Thyroid gland (tissue), 4 donors: ENCODE measurements around the gene ACOX1. TPM values are rescaled to one million over a fixed set of nuclear protein-coding genes. Genes with fewer than 3 reads are reported as not detected.
A peak's percentile ranks its signal among the peaks of the same experiment; 100 is the strongest.

ENCODE experiments used
- DNase-seq, 2 donors: peaks; one replicate each; pipeline ENCODE4 v3.0.0-alpha.2; 2019
- H3K27ac ChIP-seq, 3 donors: fragments of 200-600 bp; sonication (generic); 1 replicate in 2 of 3; 2 replicates in 1 of 3; pipeline ENCODE4 v1.5.1; 2016 to 2019; ENCODE audit warnings: mild to moderate bottlenecking in 1 of 3, moderate library complexity in 1 of 3
- H3K27me3 ChIP-seq: fragments of 200-600 bp; sonication (generic); one replicate; pipeline ENCODE4 v1.5.1; 2019
- H3K36me3 ChIP-seq, 2 donors: fragments of 200-600 bp; sonication (generic); one replicate each; pipeline ENCODE4 v1.5.1; 2016 to 2019
- H3K4me1 ChIP-seq, 2 donors: fragments of 200-600 bp; sonication (generic); one replicate each; pipeline ENCODE4 v1.5.1; 2017 to 2019
- H3K4me3 ChIP-seq, 3 donors: fragments of 200-600 bp; sonication (generic); replicated peaks in 1 of 3; 1 replicate in 2 of 3; 2 replicates in 1 of 3; pipeline ENCODE4 v1.5.1; 2016; ENCODE audit warnings: mild to moderate bottlenecking in 1 of 3
- H3K9me3 ChIP-seq: fragments of 200-600 bp; sonication (generic); one replicate; pipeline ENCODE4 v1.5.1; 2017
- POLR2A ChIP-seq, 2 donors: fragments of 450-650 bp; IDR thresholded peaks; one replicate each; pipeline ENCODE4 v1.6.1; 2017; ENCODE audit warnings: antibody characterized with exemption in 2 of 2, mild to moderate bottlenecking in 2 of 2, moderate library complexity in 1 of 2
- WGBS, 2 donors: methylation state at CpG; one replicate each; pipeline ENCODE4 v1.1.5; 2017; 5-methylcytosine and 5-hydroxymethylcytosine counted together
- intact Hi-C: fragments of 100-400 bp; cut with DNase I; formaldehyde crosslinking; loops from one replicate; pipeline ENCODE4 v1.15.1; 2023
- total RNA-seq, 4 donors: library from RNA; depleted of rRNA; stranded (reverse); fragments of >200 nt; gene quantifications; one replicate each; pipeline ENCODE4 v1.2.3, GENCODE V29; 2016
- TF ChIP-seq, protein P1 (sequence below), 6 experiments: fragments of 200-600 bp in 3 of 6; fragments of 450-650 bp in 3 of 6; sonication (generic) in 3 of 6; IDR thresholded peaks; one replicate each; pipeline ENCODE4 v1.5.1; 2016 to 2019; ENCODE audit warnings: antibody characterized with exemption in 6 of 6, mild to moderate bottlenecking in 2 of 6, inconsistent platforms in 1 of 6, moderate library complexity in 1 of 6

The ACOX1 gene
- total RNA-seq, 4 donors from 2014 or later = 59.6 to 102 (median 75.5) TPM

GRCh38 chr17:75940727-75941441 lies 38.1 kb downstream of the ACOX1 start, which contains the start of gene FBF1:
FBF1 (minus strand) TSS chr17:75941042; CDS start chr17:75938149, 2,893 bp downstream.
- TF ChIP-seq, protein P1, sequence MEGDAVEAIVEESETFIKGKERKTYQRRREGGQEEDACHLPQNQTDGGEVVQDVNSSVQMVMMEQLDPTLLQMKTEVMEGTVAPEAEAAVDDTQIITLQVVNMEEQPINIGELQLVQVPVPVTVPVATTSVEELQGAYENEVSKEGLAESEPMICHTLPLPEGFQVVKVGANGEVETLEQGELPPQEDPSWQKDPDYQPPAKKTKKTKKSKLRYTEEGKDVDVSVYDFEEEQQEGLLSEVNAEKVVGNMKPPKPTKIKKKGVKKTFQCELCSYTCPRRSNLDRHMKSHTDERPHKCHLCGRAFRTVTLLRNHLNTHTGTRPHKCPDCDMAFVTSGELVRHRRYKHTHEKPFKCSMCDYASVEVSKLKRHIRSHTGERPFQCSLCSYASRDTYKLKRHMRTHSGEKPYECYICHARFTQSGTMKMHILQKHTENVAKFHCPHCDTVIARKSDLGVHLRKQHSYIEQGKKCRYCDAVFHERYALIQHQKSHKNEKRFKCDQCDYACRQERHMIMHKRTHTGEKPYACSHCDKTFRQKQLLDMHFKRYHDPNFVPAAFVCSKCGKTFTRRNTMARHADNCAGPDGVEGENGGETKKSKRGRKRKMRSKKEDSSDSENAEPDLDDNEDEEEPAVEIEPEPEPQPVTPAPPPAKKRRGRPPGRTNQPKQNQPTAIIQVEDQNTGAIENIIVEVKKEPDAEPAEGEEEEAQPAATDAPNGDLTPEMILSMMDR (IDR thresholded peaks at IDR 0.05) = peak in 1 of 6 experiments; percentile 21
- peak; percentile 76 to 95 for TF ChIP-seq POLR2A (IDR thresholded peaks at IDR 0.05)
- peak; percentile 96 to 97 for DNase-seq
- peaks cover under 1 to 2% of the 10 kb centered on the region in 2 donors for H3K36me3 ChIP-seq
- peak within 1 kb of the TSS; percentile 56 to 80 (median 71) for H3K4me3 ChIP-seq
- WGBS, 2 donors = 0% methylated on average over 16 to 18 of the region's 63 CpGs
- intact Hi-C loops = loop anchor here (5.0 kb wide), 1 partner anchor 41 kb away; no protein-coding TSS in a partner anchor
- H3K9me3 ChIP-seq = no peaks in the 10 kb centered on the region
- no peaks in the 10 kb centered on the region for H3K27me3 ChIP-seq
- peaks cover 7 to 13% of the 10 kb centered on the region in 2 donors for H3K4me1 ChIP-seq
- H3K27ac ChIP-seq = peak within 1 kb of the TSS; percentile 41 to 75 (median 75)

- H3K4me1 ChIP-seq = peaks cover 7 to 13% of the 10 kb centered on the region in 2 donors
- no peaks in the 10 kb centered on the region for H3K27me3 ChIP-seq
- H3K9me3 ChIP-seq = no peaks in the 10 kb centered on the region
- no peak overlapping the region for H3K27ac ChIP-seq
- no peaks in the 10 kb centered on the region for H3K36me3 ChIP-seq
- H3K4me3 ChIP-seq = no peak overlapping the region
- intact Hi-C loops = no loop called here
- 87 to 91% methylated on average over 12 to 13 of the region's 13 CpGs for WGBS, 2 donors
- TF ChIP-seq, protein P1 (IDR thresholded peaks at IDR 0.05) = no peak
- TF ChIP-seq POLR2A (IDR thresholded peaks at IDR 0.05) = no peak
- no peak for DNase-seq
Observed at GRCh38 chr17:75937652-75938051, 41.3 kb downstream of the ACOX1 start.

GRCh38 chr17:75933808-75934207 lies 45.2 kb downstream of the ACOX1 start:
- TF ChIP-seq, protein P1 (IDR thresholded peaks at IDR 0.05) = no peak
- TF ChIP-seq POLR2A (IDR thresholded peaks at IDR 0.05) = no peak
- H3K4me1 ChIP-seq = peaks cover 0 to 18% of the 10 kb centered on the region in 2 donors
- H3K9me3 ChIP-seq = no peaks in the 10 kb centered on the region
- WGBS, 2 donors = 89 to 90% methylated on average over 4 of the region's 4 CpGs
- DNase-seq = no peak
- H3K4me3 ChIP-seq = no peak overlapping the region
- no peaks in the 10 kb centered on the region for H3K36me3 ChIP-seq
- no peak overlapping the region for H3K27ac ChIP-seq
- intact Hi-C loops = no loop called here
- H3K27me3 ChIP-seq = no peaks in the 10 kb centered on the region

GRCh38 chr17:75932852-75933251 lies 46.1 kb downstream of the ACOX1 start:
- Histone ChIP-seq H3K27me3 (no peaks in the 10 kb centered on the region), H3K27ac (no peak overlapping the region), H3K9me3 (no peaks in the 10 kb centered on the region), H3K4me3 (no peak overlapping the region), H3K36me3 (no peaks in the 10 kb centered on the region), H3K4me1 (peaks cover 0 to 18% of the 10 kb centered on the region in 2 donors)
- intact Hi-C loops = no loop called here
- TF ChIP-seq POLR2A (IDR thresholded peaks at IDR 0.05) = no peak
- TF ChIP-seq, protein P1 (IDR thresholded peaks at IDR 0.05) = no peak
- 82 to 84% methylated on average over 5 of the region's 5 CpGs for WGBS, 2 donors
- DNase-seq = no peak

GRCh38 chr17:75931062-75931461 lies 47.9 kb downstream of the ACOX1 start:
- H3K4me3 ChIP-seq = no peak overlapping the region
- H3K9me3 ChIP-seq = no peaks in the 10 kb centered on the region
- H3K4me1 ChIP-seq = peaks cover 0 to 18% of the 10 kb centered on the region in 2 donors
- intact Hi-C loops = no loop called here
- H3K27ac ChIP-seq = peak overlapping the region in 1 of 3 donors; percentile 45
- 76 to 77% methylated on average over 4 of the region's 4 CpGs for WGBS, 2 donors
- no peaks in the 10 kb centered on the region for H3K36me3 ChIP-seq
- no peaks in the 10 kb centered on the region for H3K27me3 ChIP-seq
- no peak for DNase-seq
- no peak for TF ChIP-seq POLR2A (IDR thresholded peaks at IDR 0.05)
- TF ChIP-seq, protein P1 (IDR thresholded peaks at IDR 0.05) = no peak
